LHCN-M2 (cell line): ENCODE data around the gene GDF3. TPM values are rescaled to one million over a fixed set of nuclear protein-coding genes. Genes with fewer than 3 reads are reported as not detected.
"Not testable (repeated sequence)": the region's sequence is repeated elsewhere in the genome, so short reads cannot be mapped to it uniquely, and the experiment has no call there.

Source experiments
- DNase-seq: peaks from one replicate; pipeline ENCODE4 v3.0.0-alpha.2; 2012; ENCODE audit warnings: low read depth
- polyA plus RNA-seq: library from polyadenylated mRNA; unstranded; fragments of >200 nt; gene quantifications from one replicate; pipeline ENCODE4 v1.2.1, GENCODE V29; 2012; ENCODE audit warnings: missing spikeins
- total RNA-seq: library from RNA; depleted of rRNA; stranded (reverse); fragments of >200 nt; gene quantifications from 2 replicates; pipeline ENCODE4 v1.2.3, GENCODE V29; 2014; rRNA removed

GDF3 gene
- total RNA-seq, result not detected in 2 replicates
- not detected for polyA plus RNA-seq

GRCh38 chr12:7695566-7696197, at the start of gene GDF3:
TSS of gene GDF3 (minus strand) at chr12:7695775. CDS start at chr12:7695728, 47 bp downstream.
- DNase-seq, result no peak

GRCh38 chr12:7732993-7733392, 37.4 kb upstream of the GDF3 start:
- no peak for DNase-seq

GRCh38 chr12:7731486-7731885, 35.9 kb upstream of the GDF3 start:
- DNase-seq, result no peak

GRCh38 chr12:7730984-7731383, 35.4 kb upstream of the GDF3 start:
- not testable (repeated sequence) for DNase-seq

GRCh38 chr12:7729746-7730145, 34.2 kb upstream of the GDF3 start:
- no peak for DNase-seq

- DNase-seq, result no peak
Measured at GRCh38 chr12:7723926-7724325, 28.4 kb upstream of the GDF3 start.

GRCh38 chr12:7719946-7720730, 24.6 kb upstream of the GDF3 start:
- DNase-seq, result no peak

- peak; percentile 31 for DNase-seq
Measured at GRCh38 chr12:7716381-7716780, 20.8 kb upstream of the GDF3 start.

GRCh38 chr12:7712841-7713442, 17.4 kb upstream of the GDF3 start:
- no peak for DNase-seq

- no peak for DNase-seq
Measured at GRCh38 chr12:7711133-7711532, 15.6 kb upstream of the GDF3 start, which contains the start of gene DPPA3. TSS of gene DPPA3 (plus strand) at chr12:7711433. CDS start at chr12:7711571, 138 bp downstream.

- DNase-seq, result no peak
Measured at GRCh38 chr12:7709969-7710675, 14.5 kb upstream of the GDF3 start.

GRCh38 chr12:7705846-7706245, 10.3 kb upstream of the GDF3 start:
- DNase-seq, result no peak

- no peak for DNase-seq
Measured at GRCh38 chr12:7695237-7695560, 376 bp downstream of the GDF3 start.

GRCh38 chr12:7694556-7695236, 879 bp downstream of the GDF3 start:
- DNase-seq, result no peak

- DNase-seq, result no peak
Measured at GRCh38 chr12:7693793-7694192, 1.8 kb downstream of the GDF3 start.

GRCh38 chr12:7681535-7681934, 14.0 kb downstream of the GDF3 start:
- no peak for DNase-seq

GRCh38 chr12:7679251-7680045, 16.1 kb downstream of the GDF3 start:
- no peak for DNase-seq

GRCh38 chr12:7678744-7679143, 16.8 kb downstream of the GDF3 start:
- no peak for DNase-seq

GRCh38 chr12:7677432-7677888, 18.1 kb downstream of the GDF3 start:
- DNase-seq, result peak; percentile 45

- DNase-seq, result not testable (repeated sequence)
Measured at GRCh38 chr12:7675455-7675854, 20.1 kb downstream of the GDF3 start.

- no peak for DNase-seq
Measured at GRCh38 chr12:7668171-7668570, 27.4 kb downstream of the GDF3 start.
